NOMO-1 (cell line): ENCODE data around the gene EFNB3.

Experiments
- DNase-seq, 2 experiments: peaks; one replicate each; lab custom pipeline; 2025; ENCODE audit not compliant: unreplicated experiment in 2 of 2; lab: John Stamatoyannopoulos, UW

The EFNB3 gene

GRCh38 chr17:7704601-7705268, at the start of gene EFNB3:
Gene EFNB3, plus strand, starts transcription at chr17:7705202. Its CDS starts 397 bp downstream, at chr17:7705599.
- no peak for DNase-seq

- no peak for DNase-seq
Measured at GRCh38 chr17:7655541-7655840, 49.5 kb upstream of the EFNB3 start.

GRCh38 chr17:7656958-7657609, 47.9 kb upstream of the EFNB3 start:
- no peak for DNase-seq

- DNase-seq = no peak
Measured at GRCh38 chr17:7667656-7668406, 37.2 kb upstream of the EFNB3 start.

GRCh38 chr17:7668482-7668881, 36.5 kb upstream of the EFNB3 start:
- DNase-seq = no peak

GRCh38 chr17:7673239-7673638, 31.8 kb upstream of the EFNB3 start:
- DNase-seq = peak in 1 of 2 experiments; percentile 21

- DNase-seq = no peak
Measured at GRCh38 chr17:7674934-7675333, 30.1 kb upstream of the EFNB3 start.

- DNase-seq = no peak
Measured at GRCh38 chr17:7676533-7676932, 28.5 kb upstream of the EFNB3 start.

- DNase-seq = no peak
Measured at GRCh38 chr17:7677388-7678067, 27.5 kb upstream of the EFNB3 start.

- no peak for DNase-seq
Measured at GRCh38 chr17:7684851-7685532, 20.0 kb upstream of the EFNB3 start.

- DNase-seq = peak; percentile 91 to 96
Measured at GRCh38 chr17:7685533-7686221, 19.3 kb upstream of the EFNB3 start.

GRCh38 chr17:7686222-7687071, 18.6 kb upstream of the EFNB3 start:
- peak; percentile 87 to 96 for DNase-seq

GRCh38 chr17:7687072-7687907, 17.7 kb upstream of the EFNB3 start, which contains the start of gene TP53:
Gene TP53, minus strand, starts transcription at chr17:7687490. Its CDS starts 10,896 bp downstream, at chr17:7676594.
- peak; percentile 93 to 95 for DNase-seq

- peak; percentile 97 for DNase-seq
Measured at GRCh38 chr17:7687908-7688807, 16.8 kb upstream of the EFNB3 start, which contains the start of gene WRAP53. Gene WRAP53, plus strand, starts transcription at chr17:7688477. Its CDS starts 172 bp downstream, at chr17:7688649.

- no peak for DNase-seq
Measured at GRCh38 chr17:7688808-7689316, 16.1 kb upstream of the EFNB3 start.

- no peak for DNase-seq
Measured at GRCh38 chr17:7695586-7695985, 9.4 kb upstream of the EFNB3 start.
